ENCODE measurements around the gene CDH23.

GRCh38 chr10:71513936-71514335, 117.2 kb downstream of the CDH23 start:
- TF ChIP-seq SUZ12 (IDR thresholded peaks at IDR 0.05; ENCODE audit: extremely low read depth, insufficient read depth, insufficient read length): no peak
- TF ChIP-seq ZNF274 (IDR thresholded peaks at IDR 0.05; ENCODE audit: low read depth, low read length): no peak
- TF ChIP-seq YY1 (IDR thresholded peaks at IDR 0.05; ENCODE audit: insufficient read depth, insufficient read length): no peak

Measured in NT2/D1 (cell line).